Activated CD4-positive, alpha-beta memory T cell treated with anti-CD3 and anti-CD28 coated beads, Interleukin-2, amount 10 ng/mL, durations not matched to agents 7 days and 5 days (primary cell): Measurements from ENCODE around the gene SIGLEC11. TPM values are rescaled to one million over a fixed set of nuclear protein-coding genes. Genes with fewer than 3 reads are reported as not detected.

ENCODE experiments used
- CTCF ChIA-PET: fragments of 350-600 bp; sonication (Branson Sonifier 250); formaldehyde crosslinking; loops from one replicate; lab custom pipeline; 2021; ENCODE audit warnings: antibody characterized with exemption, inconsistent platforms; lab: Charles Lee
- POLR2A ChIA-PET: fragments of 350-600 bp; sonication (Branson Sonifier 250); formaldehyde crosslinking; loops from one replicate; lab custom pipeline; 2021; ENCODE audit warnings: antibody characterized with exemption; lab: Charles Lee
- DNase-seq: peaks from one replicate; pipeline ENCODE4 v3.0.0-alpha.2; 2020
- H3K27ac Mint-ChIP-seq: one replicate; pipeline ENCODE4 v1.8.0; 2021; ENCODE audit warnings: mild to moderate bottlenecking, mixed read lengths
- H3K27me3 Mint-ChIP-seq: one replicate; pipeline ENCODE4 v1.8.0; 2021; ENCODE audit warnings: mixed read lengths
- H3K36me3 Mint-ChIP-seq: one replicate; pipeline ENCODE4 v1.8.0; 2021; ENCODE audit warnings: low read depth, mixed read lengths
- H3K4me1 Mint-ChIP-seq: one replicate; pipeline ENCODE4 v1.8.0; 2021; ENCODE audit warnings: mixed read lengths
- H3K4me3 Mint-ChIP-seq: one replicate; pipeline ENCODE4 v1.8.0; 2021; ENCODE audit warnings: mild to moderate bottlenecking, mixed read lengths
- H3K9me3 Mint-ChIP-seq: one replicate; pipeline ENCODE4 v1.8.0; 2021; ENCODE audit warnings: mixed read lengths
- total RNA-seq, 2 experiments: library from RNA; stranded (reverse); gene quantifications; one replicate each; pipeline ENCODE4 v1.2.3, GENCODE V29; 2021

The SIGLEC11 gene
- total RNA-seq, 2 experiments from 2014 or later = not detected

GRCh38 chr19:49938662-49939061 is 22.3 kb downstream of the SIGLEC11 start:
- no peak overlapping the region for H3K4me3 Mint-ChIP-seq
- ChIA-PET POLR2A (no interaction called here), CTCF (interaction anchor here (0.7 to 1.7 kb wide), 4 partner anchors 15 to 395 kb away, joined by 3 to 6 read pairs (median 4); no protein-coding TSS in a partner anchor)
- H3K36me3 Mint-ChIP-seq = no peaks in the 10 kb centered on the region
- H3K27me3 Mint-ChIP-seq = peaks cover 22% of the 10 kb centered on the region
- no peaks in the 10 kb centered on the region for H3K9me3 Mint-ChIP-seq
- no peak overlapping the region for H3K27ac Mint-ChIP-seq
- H3K4me1 Mint-ChIP-seq = peaks cover 16% of the 10 kb centered on the region
- no peak for DNase-seq

DNA sequence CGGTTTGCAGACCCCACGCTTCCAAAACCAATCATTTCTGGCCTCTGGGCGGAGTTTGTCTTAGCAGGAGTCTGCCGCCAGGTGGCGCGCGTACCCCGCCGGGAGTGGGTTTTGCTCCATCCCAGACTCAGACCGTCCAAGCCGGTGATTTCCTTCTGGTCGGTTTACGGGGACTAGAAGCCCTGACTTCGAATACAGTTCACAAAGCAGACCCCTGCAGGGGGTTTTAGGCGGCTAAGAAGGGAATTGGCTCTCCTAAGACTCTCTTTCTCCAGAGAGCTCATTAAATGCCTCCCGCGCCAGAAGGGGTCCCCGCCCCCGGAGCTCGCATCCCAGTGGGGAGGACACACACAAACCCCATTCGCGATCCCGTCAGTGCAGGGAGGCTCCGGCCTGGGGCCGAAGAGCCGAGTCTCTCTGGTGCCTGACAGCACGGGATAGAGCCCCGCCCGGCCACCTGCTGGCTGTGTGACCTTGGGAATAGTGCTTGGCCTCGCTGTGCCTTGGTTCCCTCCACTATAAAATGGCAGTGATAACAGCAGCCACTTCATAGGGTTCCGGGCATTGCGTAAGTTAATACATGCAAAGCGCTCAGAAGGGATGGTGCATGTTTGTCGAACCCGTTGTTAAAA is 23.1 kb downstream of the SIGLEC11 start:
- H3K4me3 Mint-ChIP-seq = no peak overlapping the region
- ChIA-PET CTCF (interaction anchor here (0.6 to 1.7 kb wide), 10 partner anchors 12 to 198 kb away, joined by 3 to 6 read pairs (median 3); no protein-coding TSS in a partner anchor), POLR2A (interaction anchor here (0.6 kb wide), 1 partner anchor 8 kb away, joined by 3 read pairs; the partner anchor contains the start of gene NUP62)
- H3K27me3 Mint-ChIP-seq = peaks cover 14% of the 10 kb centered on the region
- peak; percentile 80 for DNase-seq
- no peaks in the 10 kb centered on the region for H3K9me3 Mint-ChIP-seq
- H3K4me1 Mint-ChIP-seq = peaks cover 16% of the 10 kb centered on the region
- H3K27ac Mint-ChIP-seq = no peak overlapping the region
- H3K36me3 Mint-ChIP-seq = peaks cover 4% of the 10 kb centered on the region

DNA sequence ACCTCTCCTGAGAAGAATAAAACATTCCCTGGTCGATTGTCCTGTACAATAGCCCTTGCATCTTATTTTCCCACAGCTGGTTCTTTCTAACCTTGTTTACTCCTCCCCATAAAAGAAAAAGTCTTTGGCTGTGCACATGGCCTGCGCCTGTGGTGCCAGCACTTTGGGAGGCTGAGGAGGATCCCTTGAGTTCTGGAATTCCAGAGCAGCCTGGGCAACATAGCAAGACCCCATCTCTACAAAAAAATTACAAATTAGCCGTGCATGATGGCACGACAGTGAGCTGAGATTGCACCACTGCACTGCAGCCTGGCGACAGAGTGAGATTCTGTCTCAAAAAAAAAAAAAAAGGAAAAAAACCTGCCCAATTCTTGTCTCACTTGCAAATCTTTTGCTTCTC is 24.4 kb downstream of the SIGLEC11 start:
- peaks cover 2% of the 10 kb centered on the region for H3K9me3 Mint-ChIP-seq
- no peak overlapping the region for H3K4me3 Mint-ChIP-seq
- ChIA-PET POLR2A (no interaction called here), CTCF (interaction anchor here (0.9 to 1.7 kb wide), 3 partner anchors 12 to 200 kb away, joined by 3 to 6 read pairs (median 5); no protein-coding TSS in a partner anchor)
- peaks cover 12% of the 10 kb centered on the region for H3K36me3 Mint-ChIP-seq
- H3K27ac Mint-ChIP-seq = no peak overlapping the region
- no peak for DNase-seq
- peaks cover 27% of the 10 kb centered on the region for H3K4me1 Mint-ChIP-seq
- peaks cover 10% of the 10 kb centered on the region for H3K27me3 Mint-ChIP-seq

DNA sequence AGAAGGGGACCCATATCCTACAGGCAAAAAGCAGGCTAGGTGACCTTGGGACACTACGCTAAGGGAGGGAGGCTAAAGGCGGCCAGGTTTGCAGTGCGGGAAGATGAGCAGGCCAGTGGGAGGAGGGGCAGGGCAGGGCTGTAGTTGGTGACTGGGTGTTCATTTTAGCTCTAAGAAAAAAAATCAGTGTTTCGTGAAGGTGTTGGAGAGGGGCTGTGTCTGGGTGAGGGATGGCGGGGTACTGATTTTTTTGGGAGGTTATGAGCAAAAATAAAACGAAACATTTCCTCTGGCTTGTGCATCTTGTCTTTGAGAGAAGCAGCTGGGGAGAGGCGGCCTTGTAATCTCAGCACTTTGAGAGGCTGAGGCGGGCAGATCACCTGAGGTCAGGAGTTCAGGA is 27.3 kb downstream of the SIGLEC11 start:
- Mint-ChIP-seq H3K27ac (no peak overlapping the region), H3K9me3 (peaks cover 2% of the 10 kb centered on the region), H3K4me1 (peaks cover 43% of the 10 kb centered on the region), H3K36me3 (peaks cover 36% of the 10 kb centered on the region), H3K27me3 (peaks cover 8% of the 10 kb centered on the region), H3K4me3 (no peak overlapping the region)
- POLR2A ChIA-PET = interaction anchor here (1.1 to 1.2 kb wide), 2 partner anchors 37 to 38 kb away, joined by 3 read pairs; partner anchors contain the start of gene IL4I1
- CTCF ChIA-PET = interaction anchor here (0.6 kb wide), 1 partner anchor 330 kb away, joined by 3 read pairs; no protein-coding TSS in a partner anchor
- no peak for DNase-seq

GRCh38 chr19:49932731-49933131 is 28.2 kb downstream of the SIGLEC11 start:
- peaks cover 2% of the 10 kb centered on the region for H3K9me3 Mint-ChIP-seq
- H3K4me3 Mint-ChIP-seq = peak overlapping the region; percentile 30
- peaks cover 42% of the 10 kb centered on the region for H3K36me3 Mint-ChIP-seq
- ChIA-PET CTCF (no interaction called here), POLR2A (interaction anchor here (1.1 to 1.2 kb wide), 2 partner anchors 36 to 37 kb away, joined by 3 read pairs; partner anchors contain the start of gene IL4I1)
- DNase-seq = peak; percentile 78
- peaks cover 8% of the 10 kb centered on the region for H3K27me3 Mint-ChIP-seq
- H3K27ac Mint-ChIP-seq = peak overlapping the region; percentile 73
- H3K4me1 Mint-ChIP-seq = peaks cover 49% of the 10 kb centered on the region

GRCh38 chr19:49932041-49932451 is 28.9 kb downstream of the SIGLEC11 start:
- Mint-ChIP-seq H3K9me3 (peaks cover 2% of the 10 kb centered on the region), H3K27me3 (peaks cover 8% of the 10 kb centered on the region), H3K27ac (no peak overlapping the region), H3K36me3 (peaks cover 49% of the 10 kb centered on the region), H3K4me3 (peak overlapping the region; percentile 52), H3K4me1 (peaks cover 56% of the 10 kb centered on the region)
- ChIA-PET CTCF (no interaction called here), POLR2A (no interaction called here)
- no peak for DNase-seq

GRCh38 chr19:49931293-49932040 is 29.5 kb downstream of the SIGLEC11 start:
- Mint-ChIP-seq H3K4me3 (no peak overlapping the region), H3K27ac (peak overlapping the region; percentile 40), H3K36me3 (peaks cover 52% of the 10 kb centered on the region), H3K27me3 (peaks cover 5% of the 10 kb centered on the region), H3K9me3 (peaks cover 2% of the 10 kb centered on the region), H3K4me1 (peaks cover 60% of the 10 kb centered on the region)
- DNase-seq = no peak
- POLR2A ChIA-PET = no interaction called here
- CTCF ChIA-PET = no interaction called here

- Mint-ChIP-seq H3K9me3 (peaks cover 2% of the 10 kb centered on the region), H3K27ac (peak overlapping the region; percentile 10), H3K4me3 (peak overlapping the region; percentile 95), H3K4me1 (peaks cover 64% of the 10 kb centered on the region), H3K27me3 (no peaks in the 10 kb centered on the region), H3K36me3 (peaks cover 56% of the 10 kb centered on the region)
- DNase-seq = no peak
- ChIA-PET CTCF (no interaction called here), POLR2A (interaction anchor here (0.8 to 3.9 kb wide), 13 partner anchors 11 to 873 kb away, joined by 3 to 43 read pairs (median 8); partner anchors contain the start of genes AKT1S1, IL4I1, PNKP and TBC1D17)
These were observed 30.4 kb downstream of the SIGLEC11 start for GRCh38 chr19:49930483-49931011.

GRCh38 chr19:49929611-49930482 is 31.1 kb downstream of the SIGLEC11 start:
- H3K36me3 Mint-ChIP-seq = peaks cover 61% of the 10 kb centered on the region
- H3K27me3 Mint-ChIP-seq = no peaks in the 10 kb centered on the region
- H3K4me1 Mint-ChIP-seq = peaks cover 68% of the 10 kb centered on the region
- peak; percentile 95 for DNase-seq
- CTCF ChIA-PET = interaction anchor here (0.7 kb wide), 2 partner anchors 12 to 119 kb away, joined by 3 read pairs; no protein-coding TSS in a partner anchor
- H3K9me3 Mint-ChIP-seq = peaks cover 2% of the 10 kb centered on the region
- peak overlapping the region; percentile 95 for H3K4me3 Mint-ChIP-seq
- peak overlapping the region; percentile 97 for H3K27ac Mint-ChIP-seq
- POLR2A ChIA-PET = interaction anchor here (0.8 to 3.9 kb wide), 24 partner anchors 8 to 1774 kb away, joined by 3 to 43 read pairs (median 4); partner anchors contain the start of genes AKT1S1, FUZ, IL4I1 and PNKP

- Mint-ChIP-seq H3K4me1 (peaks cover 74% of the 10 kb centered on the region), H3K36me3 (peaks cover 67% of the 10 kb centered on the region)
- DNase-seq = peak; percentile 91
These were observed 31.8 kb downstream of the SIGLEC11 start, which contains the start of the genes ATF5 and NUP62 for GRCh38 chr19:49929121-49929610. TSS of gene ATF5 (plus strand) at chr19:49929205. CDS start at chr19:49930851, 1,646 bp downstream. TSS of gene NUP62 (minus strand) at chr19:49929504. CDS start at chr19:49909807, 19,697 bp downstream.

DNA sequence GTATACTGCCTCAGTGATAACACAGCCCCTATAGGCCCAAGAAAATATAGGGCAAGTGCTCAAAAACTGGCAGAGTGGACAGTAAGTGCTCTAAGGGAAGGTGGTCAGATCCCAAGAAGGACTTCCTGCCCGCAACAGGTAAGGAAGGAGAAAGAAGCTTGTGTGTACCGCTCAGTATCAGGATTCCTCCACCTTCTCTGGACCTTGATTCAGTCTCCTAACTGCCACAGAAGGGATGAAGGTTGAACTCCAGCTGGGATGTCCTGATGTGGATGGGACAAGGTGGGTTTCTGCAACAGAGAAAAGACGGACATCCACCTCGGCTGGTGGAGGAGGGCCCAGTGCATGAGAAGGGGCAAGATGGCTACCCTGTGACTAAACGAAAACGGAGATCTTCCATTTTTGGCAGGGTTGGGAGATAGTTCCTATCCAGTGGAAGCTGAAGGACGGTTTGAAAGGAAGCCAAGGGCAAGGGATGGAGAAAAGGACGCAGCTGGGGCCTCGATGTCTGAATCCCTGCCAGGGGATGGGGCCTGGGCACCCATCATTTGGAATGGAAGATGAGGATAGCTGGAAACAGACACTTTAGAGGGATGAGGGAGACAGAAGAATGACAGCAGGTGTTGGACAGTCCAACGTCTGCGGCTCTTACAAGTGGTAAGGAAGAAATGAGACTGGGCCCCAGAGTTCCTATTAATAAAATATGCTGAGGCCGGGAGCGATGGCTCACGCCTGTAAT is 33.3 kb downstream of the SIGLEC11 start:
- H3K36me3 Mint-ChIP-seq = peaks cover 74% of the 10 kb centered on the region
- CTCF ChIA-PET = interaction anchor here (0.7 to 1.2 kb wide), 4 partner anchors 8 to 98 kb away, joined by 3 to 4 read pairs (median 3); partner anchors contain the start of gene ZNF473

More at GRCh38 chr19:49929121-49929610, 31.8 kb downstream of the SIGLEC11 start, which contains the start of the genes ATF5 and NUP62:
- no peaks in the 10 kb centered on the region for H3K27me3 Mint-ChIP-seq
- CTCF ChIA-PET = interaction anchor here (0.6 to 1.1 kb wide), 4 partner anchors 11 to 360 kb away, joined by 3 to 4 read pairs (median 3); no protein-coding TSS in a partner anchor
- H3K9me3 Mint-ChIP-seq = peaks cover 2% of the 10 kb centered on the region
- POLR2A ChIA-PET = interaction anchor here (0.8 to 3.9 kb wide), 23 partner anchors 9 to 1774 kb away, joined by 3 to 43 read pairs (median 5); partner anchors contain the start of genes AKT1S1, FUZ, IL4I1 and PNKP
- peak within 1 kb of the TSS; percentile 97 for H3K27ac Mint-ChIP-seq
- H3K4me3 Mint-ChIP-seq = peak within 1 kb of the TSS; percentile 95

More for the DNA sequence above, 33.3 kb downstream of the SIGLEC11 start:
- Mint-ChIP-seq H3K27me3 (no peaks in the 10 kb centered on the region), H3K9me3 (peaks cover 2% of the 10 kb centered on the region), H3K4me1 (peaks cover 75% of the 10 kb centered on the region), H3K27ac (peak overlapping the region; percentile 97), H3K4me3 (peak overlapping the region; percentile 95)
- no peak for DNase-seq
- POLR2A ChIA-PET = interaction anchor here (0.6 to 3.9 kb wide), 15 partner anchors 8 to 878 kb away, joined by 3 to 43 read pairs (median 4); partner anchors contain the start of genes AKT1S1, FUZ, IL4I1 and PTOV1
